ENCODE measurements around the gene TBX15.

Gene TBX15

GRCh38 chr1:119001181-119002027, 13.3 kb upstream of the TBX15 start:
- no peak for DNase-seq

GRCh38 chr1:119000371-119001180, 12.4 kb upstream of the TBX15 start:
- no peak for DNase-seq

- no peak for DNase-seq
Observed at GRCh38 chr1:118999348-119000071, 11.4 kb upstream of the TBX15 start.

- no peak for DNase-seq
Observed at GRCh38 chr1:118998171-118998570, 10.0 kb upstream of the TBX15 start.

GRCh38 chr1:118997225-118997624, 9.1 kb upstream of the TBX15 start:
- no peak for DNase-seq

- peak; percentile 15 for DNase-seq
Observed at GRCh38 chr1:118995312-118996016, 7.3 kb upstream of the TBX15 start.

- DNase-seq = no peak
Observed at GRCh38 chr1:118993700-118994026, 5.5 kb upstream of the TBX15 start.

- no peak for DNase-seq
Observed at GRCh38 chr1:118992868-118993699, 4.9 kb upstream of the TBX15 start.

GRCh38 chr1:118992237-118992825, 4.2 kb upstream of the TBX15 start:
- no peak for DNase-seq

GRCh38 chr1:118991448-118991847, 3.3 kb upstream of the TBX15 start:
- DNase-seq = no peak

GRCh38 chr1:118990513-118991152, 2.5 kb upstream of the TBX15 start:
- DNase-seq = no peak

- DNase-seq = no peak
Observed at GRCh38 chr1:118989878-118990378, 1.8 kb upstream of the TBX15 start.

- DNase-seq = no peak
Observed at GRCh38 chr1:118989006-118989815, 1.1 kb upstream of the TBX15 start.

- no peak for DNase-seq
Observed at GRCh38 chr1:118987468-118988185, 516 bp downstream of the TBX15 start.

- DNase-seq = no peak
Observed at GRCh38 chr1:118986555-118987467, 1.3 kb downstream of the TBX15 start.

- no peak for DNase-seq
Observed at GRCh38 chr1:118985640-118986554, 2.2 kb downstream of the TBX15 start.
